GM19238 (cell line): ENCODE data around the gene CD160.
A peak's percentile ranks its signal among the peaks of the same experiment; 100 is the strongest.
"Not testable (repeated sequence)": the region's sequence is repeated elsewhere in the genome, so short reads cannot be mapped to it uniquely, and the experiment has no call there.

Experiments
- DNase-seq: peaks from one replicate; pipeline ENCODE4 v3.0.0; 2011; ENCODE audit warnings: low spot score; ENCODE audit not compliant: insufficient read length

Gene CD160

DNA sequence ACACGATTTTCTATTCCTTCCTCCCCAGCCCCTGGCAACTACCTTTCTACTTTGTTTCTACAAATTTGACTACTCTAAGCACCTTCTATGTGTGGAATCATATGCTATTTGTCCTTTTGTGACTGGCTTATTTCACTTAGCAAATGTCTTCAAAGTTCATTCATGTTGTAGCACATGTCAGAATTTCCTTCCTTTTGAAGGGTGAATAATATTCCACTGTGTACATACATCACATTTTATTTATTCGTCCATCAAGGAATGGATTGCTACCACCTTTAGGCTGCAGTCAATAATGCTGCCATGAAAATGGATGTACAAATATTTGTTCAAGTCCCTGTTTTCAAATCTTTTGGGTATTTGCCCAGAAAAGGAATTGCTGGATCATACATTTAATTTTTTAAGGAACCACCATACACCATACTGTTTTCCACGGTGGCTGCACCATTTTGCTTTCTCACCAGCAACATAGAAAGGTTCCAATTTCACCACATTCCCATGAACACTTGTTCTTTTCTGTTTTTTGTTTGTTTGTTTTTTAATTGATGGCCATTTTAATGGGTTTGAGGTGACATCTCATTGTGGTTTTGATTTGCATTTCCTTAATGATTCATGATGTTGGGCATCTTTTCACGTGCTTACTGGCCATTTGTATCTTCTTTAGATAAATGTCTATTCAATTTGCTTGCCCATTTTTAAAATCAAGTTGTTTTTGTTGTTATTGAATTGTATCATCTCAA lies 8.8 kb upstream of the CD160 start:
- no peak for DNase-seq

DNA sequence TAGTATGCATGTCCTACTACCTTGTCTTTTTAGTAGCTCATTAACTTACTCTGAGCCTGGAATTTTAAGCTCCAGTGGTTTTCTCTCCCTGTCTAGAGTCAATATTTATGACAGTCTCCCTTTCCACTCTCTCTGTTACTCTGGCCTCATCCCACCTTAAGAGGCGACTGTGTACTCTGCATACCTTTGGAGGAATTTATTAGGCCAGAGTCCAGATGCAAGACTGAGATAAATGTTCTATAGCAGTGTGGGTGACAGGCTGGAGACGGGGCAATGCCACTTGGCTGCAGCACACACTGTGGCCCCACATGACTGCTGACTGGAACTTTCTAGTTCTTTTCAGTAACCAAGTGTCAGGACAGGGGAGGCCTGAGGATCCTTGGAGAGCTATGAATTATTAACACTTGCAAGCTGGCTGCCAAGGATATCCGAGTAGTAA lies 8.1 kb upstream of the CD160 start:
- no peak for DNase-seq

DNA sequence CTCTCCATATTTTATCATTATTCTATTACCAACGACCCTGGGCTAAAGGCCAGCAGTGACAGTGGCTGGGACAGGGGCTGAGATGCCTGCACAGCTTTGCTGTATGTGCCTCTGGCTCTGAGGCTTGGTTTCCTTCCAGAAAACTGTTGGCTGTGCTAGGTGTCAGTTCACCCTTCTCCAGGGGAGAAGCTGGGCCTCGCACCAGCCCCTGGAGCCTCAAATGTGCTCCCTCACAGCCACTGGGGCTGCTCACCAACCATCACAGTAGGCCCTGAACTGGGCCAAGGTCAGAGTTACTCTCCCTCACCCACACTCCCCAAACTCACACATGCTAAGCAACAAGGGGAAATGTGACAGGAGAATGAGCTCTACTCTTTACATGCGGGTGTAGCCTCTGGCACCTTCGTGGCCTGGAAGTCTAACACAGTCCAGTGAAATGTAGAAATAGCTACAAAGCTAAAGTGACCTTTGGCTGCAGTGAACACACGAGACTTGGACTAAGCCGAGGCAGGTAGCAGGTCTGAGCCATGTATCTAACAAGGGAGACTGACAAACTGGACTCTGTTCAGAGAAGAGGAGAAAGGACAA lies 4.7 kb upstream of the CD160 start:
- no peak for DNase-seq

DNA sequence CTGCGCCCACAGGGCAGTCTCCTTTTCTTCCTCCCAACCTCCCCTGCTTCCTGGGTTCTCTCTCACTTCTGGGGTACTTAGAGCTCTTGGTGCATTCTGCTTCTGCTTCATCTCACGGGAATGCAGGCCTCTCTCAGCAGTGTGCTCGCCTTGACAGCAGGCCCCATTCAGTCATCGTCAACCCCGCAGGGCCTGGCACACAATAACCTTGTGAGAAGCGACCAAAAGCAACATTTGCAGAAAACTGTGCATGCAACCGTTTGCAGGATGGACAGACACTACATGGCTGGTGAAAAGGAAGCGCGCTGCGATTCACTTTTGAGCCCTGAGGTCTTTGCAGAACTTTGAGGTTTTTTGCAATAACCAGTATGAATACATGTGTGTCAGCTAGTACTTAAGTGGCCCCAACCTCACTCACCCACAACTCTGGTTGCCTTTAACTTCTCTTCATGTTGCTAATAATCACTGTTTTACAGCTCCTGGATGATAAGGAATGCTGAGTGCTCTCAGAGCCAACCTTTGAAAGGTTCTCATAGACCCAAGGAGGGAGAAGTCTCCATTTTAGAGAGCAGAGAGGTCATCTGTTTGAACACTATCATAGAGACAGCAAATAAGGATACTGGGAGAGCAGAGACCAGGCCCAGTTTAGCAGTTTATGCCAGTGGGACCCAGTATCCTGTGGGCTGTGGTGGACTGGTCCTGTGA lies 2.5 kb upstream of the CD160 start:
- no peak for DNase-seq

DNA sequence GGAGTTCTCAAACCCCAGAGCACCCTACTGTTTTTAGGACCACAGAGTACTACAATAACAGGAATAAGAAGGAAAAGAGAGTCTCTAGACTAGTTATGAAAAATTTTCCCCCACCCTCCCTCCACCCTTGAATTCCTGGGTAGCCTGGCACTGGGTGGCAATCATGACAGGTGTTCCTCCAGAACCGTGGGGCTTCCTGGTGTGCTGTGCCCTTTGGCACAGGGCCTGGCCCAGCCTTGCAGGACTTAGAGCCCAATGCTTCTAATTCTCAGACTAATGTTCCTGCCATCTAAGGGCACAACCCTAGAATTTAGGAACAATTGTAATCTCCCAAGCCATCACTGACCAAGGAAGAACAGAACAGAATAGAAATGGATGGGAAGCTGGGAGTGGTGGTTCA lies 1.5 kb upstream of the CD160 start:
- no peak for DNase-seq

DNA sequence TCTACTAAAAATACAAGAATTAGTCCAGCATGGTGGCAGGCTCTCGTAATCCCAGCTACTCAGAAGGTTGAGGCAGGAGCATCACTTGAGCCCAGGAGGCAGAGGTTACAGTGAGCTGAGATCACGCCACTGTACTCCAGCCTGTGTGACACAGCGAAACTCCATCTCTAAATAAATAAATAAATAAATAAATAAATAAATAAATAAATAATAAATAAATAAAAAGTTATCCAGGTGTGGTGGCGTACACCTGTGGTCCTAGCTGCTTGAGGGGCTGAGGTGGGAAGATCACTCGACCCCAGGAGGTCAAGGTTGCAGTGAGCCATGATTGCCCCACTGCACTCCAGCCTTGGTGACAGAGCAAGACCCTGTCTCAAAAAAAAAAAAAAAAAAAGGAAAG lies 834 bp upstream of the CD160 start:
- not testable (repeated sequence) for DNase-seq

DNA sequence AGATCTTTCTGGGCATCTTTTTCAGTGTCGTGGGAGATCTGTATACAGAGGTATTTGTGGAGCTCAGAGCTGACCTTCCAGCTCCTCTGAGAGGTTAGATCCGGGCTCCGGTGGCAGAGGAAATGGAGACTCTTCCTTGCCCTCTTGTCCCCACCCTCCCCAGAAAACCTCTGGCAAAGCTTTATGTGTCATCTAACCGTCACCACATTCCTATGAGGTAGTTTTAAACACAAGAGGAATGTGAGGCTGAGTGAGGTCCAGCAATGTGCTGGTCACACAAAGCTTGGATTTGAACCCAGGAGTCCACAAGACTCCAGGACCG lies 1.2 kb downstream of the CD160 start:
- DNase-seq, result no peak

DNA sequence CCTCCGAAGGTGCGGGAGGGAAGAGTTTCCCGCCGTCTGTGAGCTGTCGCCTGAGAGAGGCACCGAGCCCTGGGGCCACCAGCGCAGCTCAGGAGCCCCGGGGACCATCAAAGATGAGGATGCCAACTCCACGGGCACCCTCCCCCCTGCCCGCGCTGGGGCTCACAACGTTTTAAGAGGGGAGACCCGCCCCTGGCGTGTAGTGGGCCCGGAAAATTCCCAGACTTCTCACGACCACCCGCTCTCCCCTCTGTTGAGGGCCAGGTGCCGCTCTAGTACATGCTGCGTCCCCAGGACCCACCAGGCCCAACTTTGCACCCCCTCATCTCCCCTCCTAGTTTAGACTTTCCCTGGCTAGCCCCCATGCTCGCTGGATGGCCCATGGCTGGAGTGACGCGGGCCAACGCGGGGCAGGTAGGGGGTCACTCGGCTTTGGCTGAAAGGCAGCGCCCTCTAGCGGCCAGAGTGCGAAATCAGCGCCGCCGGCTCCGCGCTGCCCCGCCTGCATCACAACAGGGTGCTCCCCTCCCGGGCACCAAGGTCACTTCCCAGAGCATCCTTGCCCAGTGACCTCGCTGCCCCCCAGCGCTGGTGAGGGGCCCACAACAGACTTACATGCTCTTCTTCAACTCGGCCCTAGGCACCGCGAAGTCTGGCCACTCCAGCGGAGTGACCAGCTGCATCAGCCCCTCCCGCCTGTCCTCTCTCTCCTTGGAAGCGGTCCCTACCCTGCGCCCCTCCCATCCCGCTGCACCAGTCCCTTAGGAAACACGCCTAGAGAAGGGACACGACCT lies 1.8 kb downstream of the CD160 start:
- peak; percentile 45 for DNase-seq

DNA sequence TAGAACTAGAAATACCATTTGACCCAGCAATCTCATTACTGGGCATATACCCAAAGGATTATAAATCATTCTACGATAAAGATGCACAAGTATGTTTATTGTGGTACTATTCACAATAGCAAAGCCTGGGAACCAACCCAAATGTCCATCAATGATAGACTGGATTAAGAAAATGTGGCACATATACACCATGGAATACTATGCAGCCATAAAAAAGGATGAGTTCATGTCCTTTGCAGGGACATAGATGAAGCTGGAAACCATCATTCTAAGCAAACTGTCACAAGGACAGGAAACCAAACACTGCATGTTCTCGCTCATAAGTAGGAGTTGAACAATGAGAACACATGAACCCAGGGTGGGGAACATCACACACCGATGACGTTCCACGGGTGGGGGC lies 6.9 kb downstream of the CD160 start:
- DNase-seq, result not testable (repeated sequence)

DNA sequence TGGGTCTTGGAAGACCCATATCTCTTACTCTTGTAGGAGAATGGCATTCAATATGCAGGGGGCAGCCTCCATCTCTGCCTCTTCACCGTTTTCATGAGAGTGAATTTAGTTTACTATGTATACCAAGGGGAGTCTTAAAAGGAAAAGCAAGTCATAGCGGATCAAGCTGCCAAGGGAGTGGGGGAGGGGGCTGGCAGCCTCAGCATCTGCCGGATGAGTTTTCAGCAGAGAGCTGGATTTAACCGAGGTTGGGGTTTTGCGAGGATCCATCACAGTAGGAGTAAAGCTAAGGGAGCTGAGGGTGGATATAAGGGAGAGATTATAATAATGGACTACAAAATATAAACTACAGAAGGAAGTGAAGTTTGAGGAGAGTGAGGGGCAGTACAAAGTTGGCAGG lies 9.9 kb downstream of the CD160 start:
- DNase-seq, result no peak

DNA sequence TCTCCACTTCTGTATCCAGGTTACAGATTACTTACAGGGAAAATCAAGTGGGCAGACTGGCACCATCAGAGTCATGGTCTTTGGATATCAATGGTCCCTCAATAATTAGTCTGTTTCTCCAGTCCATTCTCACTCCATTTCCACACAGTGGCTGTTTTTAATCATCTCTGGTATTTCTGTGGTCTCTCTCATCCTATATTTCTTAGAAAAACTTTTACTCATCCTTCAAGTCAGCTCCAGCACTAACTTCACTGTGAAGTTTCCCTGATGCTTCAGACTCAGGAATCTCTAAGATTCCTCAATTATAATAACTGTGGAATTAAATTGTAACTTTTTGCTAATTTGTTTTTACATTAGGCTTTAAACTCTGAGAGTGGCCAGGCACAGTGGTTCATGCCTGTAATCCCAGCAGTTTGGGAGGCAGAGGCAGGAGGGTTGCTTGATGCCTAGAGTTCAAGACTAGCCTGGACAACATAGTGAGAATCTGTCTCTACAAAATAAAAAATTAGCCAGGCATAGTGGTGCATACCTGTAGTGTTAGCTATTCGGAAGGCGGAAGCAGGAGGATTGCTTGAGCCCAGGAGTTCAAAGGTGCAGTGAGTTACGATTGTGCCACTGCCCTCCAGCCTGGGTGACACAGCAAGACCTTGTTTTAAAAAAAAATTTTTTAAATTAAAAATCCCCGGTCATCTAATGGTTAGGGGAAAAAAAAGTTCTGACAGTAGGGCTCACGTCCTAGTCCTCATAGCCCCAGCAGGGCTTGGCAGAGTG lies 10.6 kb downstream of the CD160 start:
- DNase-seq, result no peak

DNA sequence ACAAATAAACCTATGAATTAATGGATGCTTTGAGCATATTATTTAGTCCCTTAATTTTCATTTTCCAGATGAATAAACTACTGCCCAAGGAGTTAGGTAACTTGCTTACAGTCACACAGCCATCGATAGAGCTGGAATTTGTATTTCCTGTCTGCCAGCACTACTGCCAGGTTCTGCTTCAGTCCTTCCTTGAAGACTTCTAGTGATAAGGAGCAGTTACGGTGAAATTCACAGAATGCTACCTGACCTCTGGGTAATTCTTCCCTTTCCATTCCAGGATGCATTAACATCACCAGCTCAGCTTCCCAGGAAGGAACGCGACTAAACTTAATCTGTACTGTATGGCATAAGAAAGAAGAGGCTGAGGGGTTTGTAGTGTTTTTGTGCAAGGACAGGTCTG lies 11.2 kb downstream of the CD160 start:
- DNase-seq, result no peak

DNA sequence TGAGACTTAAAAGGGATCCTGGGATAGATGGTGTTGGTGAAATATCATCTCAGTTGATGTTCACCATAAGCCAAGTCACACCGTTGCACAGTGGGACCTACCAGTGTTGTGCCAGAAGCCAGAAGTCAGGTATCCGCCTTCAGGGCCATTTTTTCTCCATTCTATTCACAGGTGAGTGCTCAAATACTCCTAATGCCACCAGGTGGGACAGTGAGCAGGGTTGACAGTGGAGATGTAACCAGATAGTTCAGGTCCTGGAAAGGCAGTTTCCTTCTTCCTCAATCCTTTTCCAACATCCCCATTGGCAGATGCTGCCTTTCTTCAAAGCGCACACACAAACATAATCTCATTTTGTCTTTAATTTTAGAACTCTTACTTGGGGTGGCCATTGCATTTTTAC lies 11.6 kb downstream of the CD160 start:
- no peak for DNase-seq

DNA sequence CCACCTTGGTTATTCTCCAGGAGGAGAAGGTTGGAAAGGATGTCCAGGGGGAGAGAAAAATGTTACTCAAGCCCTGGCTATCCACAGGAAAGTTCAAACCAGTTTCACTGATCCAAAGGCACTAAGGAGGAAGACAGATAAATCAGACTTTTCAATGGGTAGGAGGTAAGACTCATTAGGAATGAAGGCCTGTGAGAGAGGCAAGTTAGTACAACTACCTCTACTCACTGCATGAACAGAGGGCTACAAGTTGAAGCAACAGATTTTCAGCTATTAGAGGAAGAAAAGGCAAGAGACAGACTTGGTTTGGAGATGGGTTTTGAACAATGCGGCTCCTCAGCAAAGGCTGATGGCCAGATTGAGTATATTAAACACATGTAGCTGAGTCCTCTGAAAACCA lies 16.9 kb downstream of the CD160 start:
- DNase-seq, result no peak

DNA sequence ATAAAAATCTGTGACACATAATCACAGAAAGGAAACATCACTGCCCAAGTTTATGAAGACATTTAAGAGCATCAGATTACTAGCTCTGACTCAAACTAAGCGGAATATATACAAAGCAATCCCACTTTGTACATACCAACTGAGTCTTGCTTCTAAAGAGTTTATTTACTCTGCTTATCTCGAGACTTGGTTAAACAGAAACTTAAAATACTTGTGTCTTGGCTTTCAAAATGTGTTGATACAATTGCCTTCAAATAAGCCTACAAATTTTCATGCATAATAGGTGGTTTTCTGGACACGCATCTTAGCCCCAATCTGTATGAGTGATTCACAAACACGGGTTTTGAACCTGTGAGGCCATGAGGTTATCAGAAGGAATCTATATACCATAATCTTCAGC lies 21.0 kb downstream of the CD160 start:
- DNase-seq, result no peak

DNA sequence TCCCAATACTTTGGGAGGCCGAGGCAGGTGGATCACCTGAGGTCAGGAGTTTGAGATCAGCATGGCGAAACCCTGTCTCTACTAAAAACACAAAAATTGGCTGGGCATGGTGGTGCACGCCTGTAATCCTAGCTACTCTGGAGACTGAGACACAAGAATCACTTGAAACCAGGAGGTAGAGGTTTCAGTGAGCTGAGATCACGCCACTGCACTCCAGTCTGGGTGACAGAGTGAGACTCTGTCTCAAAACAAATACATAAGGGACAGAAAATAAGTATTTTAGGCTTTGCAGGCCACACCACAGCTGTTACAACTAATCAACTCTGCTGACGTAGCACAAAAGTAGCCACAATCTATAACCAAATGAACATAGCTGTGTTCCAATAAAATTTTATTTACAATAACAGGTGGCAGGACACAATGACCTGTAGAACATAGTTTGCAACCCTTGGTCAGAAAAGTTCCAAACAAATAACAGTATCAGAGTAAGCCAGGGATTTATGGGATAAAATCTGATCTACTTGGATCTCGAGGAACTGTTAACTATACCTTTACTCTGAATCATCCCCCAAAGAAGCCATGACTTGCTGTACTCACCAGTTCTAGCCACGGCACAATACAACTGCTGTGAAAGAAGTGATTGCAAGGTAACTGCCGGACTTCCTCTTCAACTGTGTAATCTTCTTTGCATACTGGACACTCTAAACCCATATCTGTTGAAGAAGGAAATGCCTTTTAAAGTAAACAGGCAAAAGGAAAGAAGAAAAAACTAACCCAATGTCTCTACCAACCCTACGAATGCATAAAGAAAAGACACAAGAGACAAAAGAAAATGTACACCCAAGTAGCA lies 28.3 kb downstream of the CD160 start:
- DNase-seq, result no peak

DNA sequence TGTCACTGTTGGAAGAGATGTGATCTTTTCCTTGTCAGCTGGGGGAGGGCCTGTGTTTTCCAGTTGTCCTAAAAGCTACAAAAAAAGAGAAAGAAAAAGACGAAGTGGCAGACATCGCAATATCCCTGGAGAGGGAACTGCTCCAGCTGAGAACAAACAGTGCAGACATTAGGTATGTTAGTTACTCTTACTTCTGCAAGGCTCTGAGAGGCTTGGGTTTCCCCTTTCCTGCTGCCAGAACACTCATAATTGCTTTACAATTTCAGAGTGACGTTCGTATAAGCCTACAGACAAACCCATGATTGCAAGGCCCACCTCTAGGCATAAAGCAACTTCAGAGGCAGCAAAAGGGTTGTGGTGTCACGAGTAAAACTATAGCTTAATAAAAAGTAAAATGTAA lies 31.1 kb downstream of the CD160 start:
- DNase-seq, result no peak

DNA sequence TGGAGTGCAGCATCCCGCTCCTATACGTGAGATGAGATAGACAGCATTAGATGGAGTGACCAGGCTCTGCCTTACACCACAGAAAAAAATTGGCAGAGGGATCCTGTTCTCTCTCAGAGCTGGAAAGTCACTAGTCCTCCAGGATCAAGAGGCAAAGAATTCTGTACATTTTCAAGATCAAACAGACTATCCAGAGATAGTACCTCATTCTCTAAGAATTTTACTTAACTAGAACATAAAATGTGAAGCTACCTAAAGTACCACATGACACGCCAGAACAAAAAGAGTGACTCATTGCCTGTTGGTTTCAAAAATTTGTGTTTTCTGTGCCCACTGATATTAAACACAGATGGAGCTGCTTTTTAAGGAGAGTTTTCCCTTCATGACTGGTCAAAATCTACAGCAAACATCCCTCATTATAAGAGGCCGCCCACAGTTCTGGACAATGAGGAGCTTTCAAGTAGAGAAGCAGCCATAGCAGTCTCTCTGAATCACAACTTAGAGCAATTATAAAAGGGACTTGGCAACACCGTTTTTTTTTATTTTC lies 32.3 kb downstream of the CD160 start:
- DNase-seq, result no peak

DNA sequence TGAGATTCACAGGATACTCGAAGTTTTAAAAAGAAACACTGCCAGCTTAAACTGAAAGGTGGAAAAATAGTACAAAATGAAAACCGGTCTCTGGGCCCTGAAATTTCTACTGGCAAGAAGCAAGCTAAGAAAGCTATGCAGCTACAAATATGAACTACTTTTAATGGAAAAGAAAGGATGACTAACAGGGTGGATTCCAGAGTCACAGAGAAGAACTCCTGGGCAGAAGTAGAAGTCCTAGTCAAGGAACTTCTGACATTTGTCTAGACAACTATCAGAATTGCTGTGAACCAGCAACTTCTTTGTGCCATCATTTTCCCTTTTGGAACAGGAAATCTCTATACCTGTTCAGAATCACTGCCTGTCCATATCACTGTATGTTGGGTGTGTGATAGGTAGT lies 38.1 kb downstream of the CD160 start:
- DNase-seq, result no peak

DNA sequence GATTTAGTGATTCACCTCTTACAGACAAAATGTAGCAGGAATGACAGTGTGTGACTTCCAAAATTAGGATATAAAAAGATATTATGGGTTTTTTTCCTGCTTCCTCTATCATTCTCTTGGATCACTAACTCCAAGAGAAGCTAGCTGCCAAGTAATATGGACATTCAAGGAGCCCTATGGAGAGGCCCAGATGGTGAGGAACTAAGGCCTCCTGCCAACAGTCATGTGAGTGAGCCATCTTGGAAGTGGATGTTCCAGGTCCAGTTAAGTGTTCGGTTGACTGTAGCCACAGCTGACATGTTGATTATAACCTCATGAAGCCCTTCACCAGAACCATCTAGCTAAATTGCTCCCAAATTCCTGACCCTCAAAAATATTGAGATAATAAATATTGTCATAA lies 38.8 kb downstream of the CD160 start:
- no peak for DNase-seq
